Measurements from ENCODE around the gene BLTP3B.

Gene BLTP3B

DNA sequence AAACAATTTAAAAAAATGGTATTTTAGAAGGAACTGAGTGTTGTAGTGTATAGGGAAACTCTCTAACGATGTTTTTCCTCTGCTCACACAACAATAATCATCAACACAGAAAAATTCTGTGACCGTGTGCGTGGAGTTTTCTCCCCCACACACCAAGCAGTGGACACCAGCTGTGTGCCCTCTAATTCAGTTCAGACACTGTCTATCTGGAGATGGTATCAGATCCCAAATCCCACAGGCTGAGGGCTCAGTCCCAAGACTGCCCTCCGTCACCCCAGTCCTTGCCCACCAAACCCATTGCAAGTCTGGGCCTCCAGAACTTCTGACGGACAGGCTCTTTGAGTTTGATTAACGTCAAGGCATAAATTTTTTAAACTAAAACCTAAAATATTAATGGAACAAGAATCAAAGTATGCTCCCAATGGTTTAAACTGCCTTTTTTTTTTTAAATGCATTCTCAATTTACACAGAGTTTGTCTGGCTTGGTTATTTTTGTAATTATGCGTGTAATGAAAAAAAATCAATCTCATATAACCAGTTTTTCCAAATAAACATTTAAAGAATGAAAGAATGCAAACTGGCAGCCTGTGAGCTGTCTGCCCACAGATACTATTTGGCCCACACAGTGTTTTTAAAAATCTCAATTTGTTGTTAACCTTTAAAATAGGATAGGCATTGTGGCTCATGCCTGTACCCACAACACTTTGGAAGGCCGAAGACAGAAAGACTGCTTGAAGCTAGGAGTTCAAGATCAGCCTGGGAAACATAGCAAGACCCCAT, 19.2 kb downstream of the BLTP3B start:
- no peak for DNase-seq (ENCODE audit: low read depth in 2 of 2, low spot score in 1 of 2)

DNA sequence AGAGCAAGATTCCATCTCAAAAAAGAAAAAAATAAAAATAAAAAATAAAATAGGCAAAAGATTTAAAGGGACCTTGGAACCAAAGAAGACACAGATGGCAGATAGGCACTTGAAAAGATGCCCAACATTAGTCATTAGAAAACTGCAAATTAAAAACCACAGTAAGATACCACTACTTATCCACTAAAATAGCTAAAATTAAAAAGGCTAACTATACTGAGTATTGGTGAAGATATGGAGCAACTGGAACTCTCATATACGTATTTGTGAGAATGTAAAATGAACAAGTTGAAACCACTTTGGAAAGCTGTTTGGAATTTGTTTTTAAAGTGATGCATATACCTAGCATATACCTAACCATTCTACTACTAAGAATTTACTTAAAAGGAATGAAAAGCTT, 22.3 kb downstream of the BLTP3B start:
- no peak for DNase-seq (ENCODE audit: low read depth in 2 of 2, low spot score in 1 of 2)

- DNase-seq (ENCODE audit: low read depth in 2 of 2, low spot score in 1 of 2), result no peak
Observed at GRCh38 chr12:100115291-100115690, 27.4 kb downstream of the BLTP3B start.

DNA sequence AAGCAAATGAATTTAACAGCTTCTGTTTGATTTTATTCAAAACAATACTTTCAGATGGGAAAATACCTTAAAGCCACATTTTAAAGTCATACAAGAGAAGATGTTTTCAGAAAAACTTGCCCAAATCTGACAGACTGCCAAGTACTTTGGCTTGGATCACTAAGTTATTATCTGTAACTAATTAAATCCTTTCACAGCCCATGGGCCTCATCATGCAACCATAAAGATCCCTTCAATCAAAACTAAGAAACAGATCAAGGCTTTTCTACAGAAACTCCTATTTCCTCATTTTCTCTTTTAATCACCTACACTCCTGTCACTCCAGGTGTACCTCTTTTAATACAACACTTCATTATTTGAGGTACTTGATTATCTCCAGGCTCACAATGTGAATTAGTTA, 28.1 kb downstream of the BLTP3B start:
- DNase-seq (ENCODE audit: low read depth in 2 of 2, low spot score in 1 of 2), result no peak

- no peak for DNase-seq (ENCODE audit: low read depth in 2 of 2, low spot score in 1 of 2)
Observed at GRCh38 chr12:100110276-100110675, 32.4 kb downstream of the BLTP3B start.

DNA sequence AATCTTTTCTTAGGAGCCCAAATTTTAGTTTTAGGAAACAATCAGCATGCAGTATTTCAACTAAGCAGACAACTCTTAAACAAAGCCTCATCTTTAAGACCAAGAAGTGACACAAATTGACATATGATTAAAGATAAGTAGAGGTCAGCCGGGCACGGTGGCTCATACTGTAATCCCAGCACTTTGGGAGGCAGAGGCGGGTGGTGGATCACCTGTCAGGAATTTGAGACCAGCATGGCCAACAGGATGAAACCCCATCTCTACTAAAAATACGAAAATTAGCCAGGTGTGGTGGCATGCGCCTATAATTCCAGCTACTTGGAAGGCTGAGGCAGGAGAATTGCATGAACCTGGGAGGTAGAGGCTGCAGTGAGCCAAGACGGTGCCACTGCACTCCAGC, 35.8 kb downstream of the BLTP3B start:
- DNase-seq (ENCODE audit: low read depth in 2 of 2, low spot score in 1 of 2), result no peak

- DNase-seq (ENCODE audit: low read depth in 2 of 2, low spot score in 1 of 2), result no peak
Observed at GRCh38 chr12:100105661-100106060, 37.0 kb downstream of the BLTP3B start.

DNA sequence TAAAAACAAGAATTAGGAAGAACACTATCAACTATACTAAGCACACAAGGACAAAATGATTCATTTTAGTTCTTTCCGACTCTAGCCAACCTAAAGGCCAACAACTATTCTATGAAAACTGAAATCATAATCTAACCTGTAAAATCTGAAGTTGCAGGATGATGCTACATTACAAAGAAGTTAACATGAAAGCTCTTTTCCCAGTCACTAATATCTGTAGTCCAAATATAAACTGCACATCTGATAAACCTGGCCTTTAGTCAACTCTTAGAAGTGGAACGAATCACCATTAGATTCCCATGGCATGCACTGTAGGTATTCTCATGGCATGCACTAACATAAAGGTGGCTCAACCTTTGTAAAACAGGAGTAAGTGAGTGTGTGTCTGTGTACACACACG, 41.7 kb downstream of the BLTP3B start:
- DNase-seq (ENCODE audit: low read depth in 2 of 2, low spot score in 1 of 2), result no peak
